Erythroblast (primary cell): ENCODE results near the gene KCNH6.

ENCODE experiments used
- GATA1 ChIP-seq: IDR thresholded peaks from 2 replicates; pipeline ENCODE4 v1.6.1; 2011; ENCODE audit warnings: low read depth, mild to moderate bottlenecking, control low read depth, low read length, moderate library complexity
- POLR2A ChIP-seq: IDR thresholded peaks from 2 replicates; pipeline ENCODE4 v1.6.1; 2011; ENCODE audit warnings: mild to moderate bottlenecking, low read length

DNA sequence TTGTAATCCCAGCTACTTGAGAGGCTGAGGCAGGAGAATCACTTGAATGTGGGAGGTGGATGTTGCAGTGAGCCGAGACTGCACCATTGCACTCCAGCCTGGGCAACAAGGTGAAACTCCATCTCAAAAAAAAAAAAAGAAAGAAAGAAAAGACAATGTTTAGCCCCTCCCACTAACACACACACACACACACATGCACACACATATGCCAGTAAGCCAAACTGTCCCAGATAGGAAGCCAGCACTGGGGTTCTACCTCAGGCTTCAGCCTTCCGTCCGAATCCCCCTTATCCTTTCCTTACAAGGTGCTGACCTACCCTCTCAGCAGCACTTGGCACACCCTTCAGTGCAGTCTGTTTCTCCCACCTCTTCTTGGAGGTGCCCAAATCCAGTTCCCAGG lies 8.7 kb upstream of the KCNH6 start:
- no peak for TF ChIP-seq POLR2A
- no peak for TF ChIP-seq GATA1
